SK-N-SH (cell line): ENCODE measurements around the gene TJP1. TPM values are rescaled to one million over a fixed set of nuclear protein-coding genes. Genes with fewer than 3 reads are reported as not detected.
A peak's percentile ranks its signal among the peaks of the same experiment; 100 is the strongest.

Experiments used
- CTCF ChIA-PET: fragments of 300-600, 350-600 bp; formaldehyde crosslinking; extraction: SDS; loops from one replicate; lab custom pipeline; 2021; lab: Yijun Ruan, JAX
- POLR2A ChIA-PET: fragments of 350-600 bp; sonication (Branson Sonifier 250); formaldehyde crosslinking; extraction: SDS; loops from one replicate; lab custom pipeline; 2020; ENCODE audit warnings: antibody characterized with exemption, inconsistent platforms; lab: Yijun Ruan, JAX
- DNase-seq: peaks from one replicate; pipeline ENCODE4 v3.0.0; 2012
- H2AFZ ChIP-seq: fragments of 200-600 bp; sonication (generic); 2 replicates; pipeline ENCODE4 v1.8.1; 2016; ENCODE audit warnings: antibody characterized with exemption, mild to moderate bottlenecking, low read depth
- H3F3A ChIP-seq: fragments of 200-600 bp; sonication (generic); replicated peaks from 2 replicates; pipeline ENCODE3; 2016; ENCODE audit warnings: antibody characterized with exemption, mild to moderate bottlenecking; ENCODE audit not compliant: insufficient read depth
- H3K27ac ChIP-seq, 2 experiments: fragments of 200-500 bp in 1 of 2; fragments of 200-600 bp in 1 of 2; sonication (Bioruptor generic) in 1 of 2; sonication (generic), shearing (Covaris generic) in 1 of 2; 2 replicates each; pipeline versions ENCODE4 v1.5.1 to v1.6.1; 2014 to 2016; ENCODE audit warnings: low read depth in 2 of 2, inconsistent platforms in 1 of 2, low read length in 1 of 2, mild to moderate bottlenecking in 1 of 2, mixed read lengths in 1 of 2
- H3K27me3 ChIP-seq: fragments of 200-600 bp; sonication (generic), shearing (Covaris generic); 2 replicates; pipeline ENCODE4 v1.6.1; 2016; ENCODE audit warnings: mixed run types; ENCODE audit not compliant: insufficient read depth
- H3K36me3 ChIP-seq, 2 experiments: fragments of 200-500 bp in 1 of 2; fragments of 200-600 bp in 1 of 2; sonication (Bioruptor generic) in 1 of 2; sonication (generic) in 1 of 2; replicated peaks in 1 of 2; 2 replicates each; pipeline versions ENCODE3 to v1.5.1; 2014 to 2016; ENCODE audit warnings: low read length in 1 of 2, mild to moderate bottlenecking in 1 of 2; ENCODE audit not compliant: insufficient read depth in 2 of 2, control insufficient read depth in 1 of 2
- H3K4me1 ChIP-seq, 2 experiments: fragments of 200-500 bp in 1 of 2; fragments of 200-600 bp in 1 of 2; sonication (Bioruptor generic) in 1 of 2; sonication (generic), shearing (Covaris generic) in 1 of 2; 2 replicates each; pipeline versions ENCODE4 v1.5.1 to v1.6.1; 2014 to 2016; ENCODE audit warnings: low read depth in 1 of 2, low read length in 1 of 2, mixed run types in 1 of 2; ENCODE audit not compliant: insufficient read depth in 2 of 2, control insufficient read depth in 1 of 2
- H3K4me2 ChIP-seq: fragments of 200-600 bp; sonication (generic), shearing (Covaris generic); 2 replicates; pipeline ENCODE4 v1.6.1; 2017; ENCODE audit warnings: mixed run types
- H3K4me3 ChIP-seq, 2 experiments: fragments of 200-500 bp in 1 of 2; fragments of 200-600 bp in 1 of 2; sonication (Bioruptor generic) in 1 of 2; sonication (generic), shearing (Covaris generic) in 1 of 2; 2 replicates each; pipeline versions ENCODE4 v1.5.1 to v1.8.1; 2014 to 2016; ENCODE audit warnings: low read depth in 2 of 2, inconsistent platforms in 1 of 2, low read length in 1 of 2, mild to moderate bottlenecking in 1 of 2, mixed read lengths in 1 of 2, moderate library complexity in 1 of 2
- H3K79me2 ChIP-seq: fragments of 200-600 bp; sonication (generic); 2 replicates; pipeline ENCODE4 v1.8.1; 2017; ENCODE audit warnings: mild to moderate bottlenecking; ENCODE audit not compliant: insufficient read depth
- H3K9ac ChIP-seq: fragments of 200-600 bp; sonication (generic); 2 replicates; pipeline ENCODE4 v1.6.1; 2017; ENCODE audit warnings: mixed run types
- H3K9me2 ChIP-seq: fragments of 200-600 bp; sonication (generic); 2 replicates; pipeline ENCODE4 v1.6.1; 2017; ENCODE audit warnings: mixed run types
- H3K9me3 ChIP-seq: fragments of 200-600 bp; sonication (generic); 2 replicates; pipeline ENCODE4 v1.6.1; 2017; ENCODE audit warnings: mixed run types, mild to moderate bottlenecking, moderate library complexity
- H4K20me1 ChIP-seq: fragments of 200-600 bp; sonication (generic); 2 replicates; pipeline ENCODE4 v1.6.1; 2017; ENCODE audit warnings: mild to moderate bottlenecking, mixed run types; ENCODE audit not compliant: insufficient read depth
- EZH2phosphoT487 ChIP-seq: fragments of 200-600 bp; sonication (generic); IDR thresholded peaks from 2 replicates; pipeline ENCODE4 v1.6.1; 2017; ENCODE audit warnings: low read depth, mixed run types, mild to moderate bottlenecking, antibody characterized with exemption, moderate library complexity, borderline replicate concordance
- FOXM1 ChIP-seq: IDR thresholded peaks from 2 replicates; pipeline ENCODE4 v1.4.0; 2012; ENCODE audit warnings: low read depth, mild to moderate bottlenecking
- GABPA ChIP-seq: IDR thresholded peaks from 2 replicates; pipeline ENCODE4 v1.4.0; 2012; ENCODE audit warnings: low read depth, mild to moderate bottlenecking
- JUND ChIP-seq: IDR thresholded peaks from 2 replicates; pipeline ENCODE4 v1.4.0; 2012
- MEF2A ChIP-seq: IDR thresholded peaks from 2 replicates; pipeline ENCODE4 v1.4.0; 2012; ENCODE audit warnings: low read depth, borderline replicate concordance
- NRF1 ChIP-seq: IDR thresholded peaks from 2 replicates; pipeline ENCODE4 v1.6.1; 2012; ENCODE audit warnings: low read depth, mild to moderate bottlenecking, low read length
- RAD21 ChIP-seq: IDR thresholded peaks from 2 replicates; pipeline ENCODE4 v1.6.1; 2012; ENCODE audit warnings: mild to moderate bottlenecking, low read length
- RCOR1 ChIP-seq: fragments of 150-350 bp; IDR thresholded peaks from 2 replicates; pipeline ENCODE4 v1.6.1; 2017; ENCODE audit warnings: antibody characterized with exemption, low read length
- SIN3A ChIP-seq: IDR thresholded peaks from 2 replicates; pipeline ENCODE4 v1.6.1; 2012; ENCODE audit warnings: low read depth, mild to moderate bottlenecking, low read length, moderate library complexity, borderline replicate concordance
- YY1 ChIP-seq: IDR thresholded peaks from 2 replicates; pipeline ENCODE4 v1.4.0; 2012; ENCODE audit warnings: low read depth, mild to moderate bottlenecking
- WGBS: methylation state at CpG from one replicate; pipeline ENCODE4 v1.1.6; 2017; ENCODE audit warnings: low lambda C conversion rate; 5-methylcytosine and 5-hydroxymethylcytosine counted together
- polyA plus RNA-seq, 3 experiments: library from polyadenylated mRNA; depleted of rRNA; stranded (reverse); fragments of >200 nt; gene quantifications; 2 replicates each; pipeline ENCODE4 v1.2.3, GENCODE V29; 2012
- TF ChIP-seq, protein P1 (sequence below): IDR thresholded peaks from 2 replicates; pipeline ENCODE4 v1.4.0; 2012; ENCODE audit warnings: low read depth, borderline replicate concordance
- TF ChIP-seq, protein P2 (sequence below): IDR thresholded peaks from 2 replicates; pipeline ENCODE4 v1.4.0; 2012; ENCODE audit warnings: low read depth
- TF ChIP-seq, protein P3 (sequence below): IDR thresholded peaks from 2 replicates; pipeline ENCODE4 v1.6.1; 2012; ENCODE audit warnings: mild to moderate bottlenecking, low read depth, low read length, moderate library complexity

TJP1 gene
- polyA plus RNA-seq, 1 of the 3 experiments (the other 2 are of a cell fraction), result 17.5 TPM

DNA sequence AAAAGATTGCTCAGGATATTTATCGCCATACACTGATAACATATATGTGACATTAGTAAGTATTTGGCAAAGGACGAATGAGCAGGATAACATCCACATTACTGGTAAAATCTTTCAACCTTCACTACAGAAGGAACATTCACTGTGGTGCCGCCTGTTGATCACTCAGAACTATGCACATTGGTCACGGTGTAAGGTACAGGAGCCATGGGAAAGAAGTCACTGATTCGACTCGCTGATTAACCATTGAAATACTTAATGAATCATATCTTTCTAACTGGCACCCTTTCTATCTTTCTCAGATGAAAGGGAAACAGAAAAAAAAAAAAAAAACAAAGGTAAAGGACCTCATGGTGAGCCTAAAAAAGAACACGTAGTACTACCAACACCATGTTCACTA lies 68.8 kb downstream of the TJP1 start (continued):
- TF ChIP-seq, protein P1, sequence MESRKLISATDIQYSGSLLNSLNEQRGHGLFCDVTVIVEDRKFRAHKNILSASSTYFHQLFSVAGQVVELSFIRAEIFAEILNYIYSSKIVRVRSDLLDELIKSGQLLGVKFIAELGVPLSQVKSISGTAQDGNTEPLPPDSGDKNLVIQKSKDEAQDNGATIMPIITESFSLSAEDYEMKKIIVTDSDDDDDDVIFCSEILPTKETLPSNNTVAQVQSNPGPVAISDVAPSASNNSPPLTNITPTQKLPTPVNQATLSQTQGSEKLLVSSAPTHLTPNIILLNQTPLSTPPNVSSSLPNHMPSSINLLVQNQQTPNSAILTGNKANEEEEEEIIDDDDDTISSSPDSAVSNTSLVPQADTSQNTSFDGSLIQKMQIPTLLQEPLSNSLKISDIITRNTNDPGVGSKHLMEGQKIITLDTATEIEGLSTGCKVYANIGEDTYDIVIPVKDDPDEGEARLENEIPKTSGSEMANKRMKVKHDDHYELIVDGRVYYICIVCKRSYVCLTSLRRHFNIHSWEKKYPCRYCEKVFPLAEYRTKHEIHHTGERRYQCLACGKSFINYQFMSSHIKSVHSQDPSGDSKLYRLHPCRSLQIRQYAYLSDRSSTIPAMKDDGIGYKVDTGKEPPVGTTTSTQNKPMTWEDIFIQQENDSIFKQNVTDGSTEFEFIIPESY, result no peak

DNA sequence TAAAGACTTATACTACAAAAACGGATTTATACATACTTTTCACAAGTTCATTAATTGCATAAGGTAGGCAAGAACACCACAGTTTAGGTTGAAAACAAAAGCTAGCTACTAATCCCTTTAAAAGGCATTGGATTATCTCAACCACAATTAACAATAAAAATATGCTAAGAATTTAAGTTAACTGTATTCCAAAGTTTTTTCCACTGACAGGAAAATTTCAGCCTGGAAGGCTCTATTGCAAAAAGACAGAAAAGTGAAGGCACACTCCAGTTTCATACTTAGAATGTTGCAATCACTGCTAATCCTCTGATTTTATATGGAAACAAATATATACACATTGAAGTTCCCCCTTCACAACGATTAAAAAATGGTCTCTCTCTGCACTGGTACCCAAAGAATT lies 71.5 kb downstream of the TJP1 start:
- ChIA-PET CTCF (interaction anchor here (7.4 kb wide), 1 partner anchor 173 kb away, joined by 104 read pairs; no protein-coding TSS in a partner anchor), POLR2A (no interaction called here)
- Histone ChIP-seq H3F3A (no peaks in the 10 kb centered on the region), H3K79me2 (peaks cover 37% of the 10 kb centered on the region), H3K4me3 (no peak overlapping the region), H2AFZ (no peak overlapping the region), H3K4me1 (no peaks in the 10 kb centered on the region; a peak in 1 of 4 replicates), H3K9me3 (no peaks in the 10 kb centered on the region), H4K20me1 (no peaks in the 10 kb centered on the region), H3K9me2 (no peaks in the 10 kb centered on the region), H3K27ac (no peak overlapping the region), H3K9ac (no peak overlapping the region), H3K36me3 (peaks cover 3 to 13% of the 10 kb centered on the region in 2 experiments), H3K4me2 (no peak overlapping the region), H3K27me3 (no peaks in the 10 kb centered on the region)
- 70% methylated on average over 2 of the region's 2 CpGs for WGBS
- no peak for DNase-seq
- TF ChIP-seq FOXM1 (no peak), JUND (no peak), MEF2A (no peak), YY1 (no peak), RCOR1 (no peak)
- TF ChIP-seq, protein P2, sequence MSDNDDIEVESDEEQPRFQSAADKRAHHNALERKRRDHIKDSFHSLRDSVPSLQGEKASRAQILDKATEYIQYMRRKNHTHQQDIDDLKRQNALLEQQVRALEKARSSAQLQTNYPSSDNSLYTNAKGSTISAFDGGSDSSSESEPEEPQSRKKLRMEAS, result no peak

DNA sequence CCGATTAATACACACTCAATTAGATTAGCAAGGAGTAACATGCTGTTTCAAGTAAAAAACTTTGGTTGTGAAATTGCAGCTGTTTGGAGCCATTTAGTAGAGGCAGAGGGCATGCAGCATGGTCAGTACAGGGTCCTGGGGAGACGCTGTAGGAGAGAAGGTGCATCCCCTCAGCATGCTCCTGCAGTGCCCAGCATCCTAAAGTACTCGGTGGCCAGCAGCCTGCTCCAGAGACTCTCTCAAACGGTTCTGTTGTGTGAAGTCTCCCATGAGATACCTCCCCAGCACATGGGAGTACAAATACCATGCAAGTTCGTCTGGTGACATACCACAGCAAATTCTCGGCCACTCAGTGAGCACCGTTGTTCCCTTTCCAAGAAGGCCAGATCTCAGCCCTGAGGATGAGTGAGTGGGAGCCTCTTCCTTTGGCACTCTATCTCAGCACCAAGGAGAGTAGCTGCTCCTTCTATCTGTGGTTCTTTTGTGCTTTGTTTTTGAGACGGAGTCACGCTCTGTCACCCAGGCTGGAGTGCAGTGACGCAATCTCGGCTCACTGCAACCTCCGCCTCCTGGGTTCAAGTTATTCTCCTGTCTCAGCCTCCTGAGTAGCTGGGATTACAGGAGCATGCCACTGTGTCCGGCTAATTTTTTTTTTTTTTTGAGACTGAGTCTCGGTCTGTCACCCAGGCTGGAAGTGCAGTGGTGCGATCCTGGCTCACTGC lies 72.7 kb downstream of the TJP1 start:
- DNase-seq, result no peak
- no peak overlapping the region for H3K27ac ChIP-seq
- H3K9me3 ChIP-seq, result no peaks in the 10 kb centered on the region
- 87% methylated on average over 15 of the region's 15 CpGs for WGBS
- ChIA-PET POLR2A (interaction anchor here (0.6 to 1.2 kb wide), 2 partner anchors 176 to 313 kb away, joined by 3 read pairs; no protein-coding TSS in a partner anchor), CTCF (interaction anchor here (1.0 to 7.4 kb wide), 6 partner anchors 12 to 324 kb away, joined by 3 to 104 read pairs (median 6); no protein-coding TSS in a partner anchor)
- H3F3A ChIP-seq, result no peaks in the 10 kb centered on the region
- H3K27me3 ChIP-seq, result no peaks in the 10 kb centered on the region
- TF ChIP-seq EZH2phosphoT487 (no peak), GABPA (no peak), NRF1 (no peak), RAD21 (no peak), SIN3A (no peak), YY1 (no peak)
- TF ChIP-seq, protein P3, sequence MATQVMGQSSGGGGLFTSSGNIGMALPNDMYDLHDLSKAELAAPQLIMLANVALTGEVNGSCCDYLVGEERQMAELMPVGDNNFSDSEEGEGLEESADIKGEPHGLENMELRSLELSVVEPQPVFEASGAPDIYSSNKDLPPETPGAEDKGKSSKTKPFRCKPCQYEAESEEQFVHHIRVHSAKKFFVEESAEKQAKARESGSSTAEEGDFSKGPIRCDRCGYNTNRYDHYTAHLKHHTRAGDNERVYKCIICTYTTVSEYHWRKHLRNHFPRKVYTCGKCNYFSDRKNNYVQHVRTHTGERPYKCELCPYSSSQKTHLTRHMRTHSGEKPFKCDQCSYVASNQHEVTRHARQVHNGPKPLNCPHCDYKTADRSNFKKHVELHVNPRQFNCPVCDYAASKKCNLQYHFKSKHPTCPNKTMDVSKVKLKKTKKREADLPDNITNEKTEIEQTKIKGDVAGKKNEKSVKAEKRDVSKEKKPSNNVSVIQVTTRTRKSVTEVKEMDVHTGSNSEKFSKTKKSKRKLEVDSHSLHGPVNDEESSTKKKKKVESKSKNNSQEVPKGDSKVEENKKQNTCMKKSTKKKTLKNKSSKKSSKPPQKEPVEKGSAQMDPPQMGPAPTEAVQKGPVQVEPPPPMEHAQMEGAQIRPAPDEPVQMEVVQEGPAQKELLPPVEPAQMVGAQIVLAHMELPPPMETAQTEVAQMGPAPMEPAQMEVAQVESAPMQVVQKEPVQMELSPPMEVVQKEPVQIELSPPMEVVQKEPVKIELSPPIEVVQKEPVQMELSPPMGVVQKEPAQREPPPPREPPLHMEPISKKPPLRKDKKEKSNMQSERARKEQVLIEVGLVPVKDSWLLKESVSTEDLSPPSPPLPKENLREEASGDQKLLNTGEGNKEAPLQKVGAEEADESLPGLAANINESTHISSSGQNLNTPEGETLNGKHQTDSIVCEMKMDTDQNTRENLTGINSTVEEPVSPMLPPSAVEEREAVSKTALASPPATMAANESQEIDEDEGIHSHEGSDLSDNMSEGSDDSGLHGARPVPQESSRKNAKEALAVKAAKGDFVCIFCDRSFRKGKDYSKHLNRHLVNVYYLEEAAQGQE, result peak; percentile 69; the same call in 1 of the 2 replicates
- H3K9me2 ChIP-seq, result no peaks in the 10 kb centered on the region
- H3K4me2 ChIP-seq, result no peak overlapping the region
- no peaks in the 10 kb centered on the region; a peak in 1 of 4 replicates for H3K4me1 ChIP-seq
- H3K9ac ChIP-seq, result no peak overlapping the region
- no peak overlapping the region for H3K4me3 ChIP-seq
- H3K79me2 ChIP-seq, result peaks cover 30% of the 10 kb centered on the region
- H3K36me3 ChIP-seq, result peaks cover 0 to 9% of the 10 kb centered on the region in 2 experiments
- H4K20me1 ChIP-seq, result no peaks in the 10 kb centered on the region
- no peak overlapping the region for H2AFZ ChIP-seq
